Duodenal mucosa (tissue), 2 donors: ENCODE measurements around the gene ARHGAP29.

Experiments
- H3K27ac ChIP-seq: one replicate; pipeline ENCODE4 v1.7.0; 2013; ENCODE audit warnings: low read depth, low read length
- H3K27me3 ChIP-seq, 2 donors: one replicate each; pipeline ENCODE4 v1.7.0; 2013; ENCODE audit warnings: low read length in 2 of 2, control low read depth in 1 of 2; ENCODE audit not compliant: insufficient read depth in 2 of 2, control insufficient read depth in 1 of 2
- H3K36me3 ChIP-seq, 2 donors: one replicate each; pipeline ENCODE4 v1.7.0; 2013; ENCODE audit warnings: low read length in 2 of 2, control low read depth in 1 of 2; ENCODE audit not compliant: insufficient read depth in 2 of 2, control insufficient read depth in 1 of 2
- H3K4me1 ChIP-seq, 2 donors: one replicate each; pipeline ENCODE4 v1.7.0; 2013; ENCODE audit warnings: low read length in 2 of 2, control low read depth in 1 of 2; ENCODE audit not compliant: insufficient read depth in 2 of 2, control insufficient read depth in 1 of 2
- H3K4me3 ChIP-seq, 2 donors: one replicate each; pipeline ENCODE4 v1.7.0; 2013; ENCODE audit warnings: low read length in 2 of 2, low read depth in 1 of 2
- H3K9ac ChIP-seq, 2 donors: one replicate each; pipeline ENCODE4 v1.7.0; 2013; ENCODE audit warnings: low read length in 2 of 2, low read depth in 1 of 2
- H3K9me3 ChIP-seq, 2 donors: one replicate each; pipeline ENCODE4 v1.7.0; 2013; ENCODE audit warnings: low read length in 2 of 2, control low read depth in 1 of 2; ENCODE audit not compliant: control insufficient read depth in 1 of 2

ARHGAP29 gene

DNA sequence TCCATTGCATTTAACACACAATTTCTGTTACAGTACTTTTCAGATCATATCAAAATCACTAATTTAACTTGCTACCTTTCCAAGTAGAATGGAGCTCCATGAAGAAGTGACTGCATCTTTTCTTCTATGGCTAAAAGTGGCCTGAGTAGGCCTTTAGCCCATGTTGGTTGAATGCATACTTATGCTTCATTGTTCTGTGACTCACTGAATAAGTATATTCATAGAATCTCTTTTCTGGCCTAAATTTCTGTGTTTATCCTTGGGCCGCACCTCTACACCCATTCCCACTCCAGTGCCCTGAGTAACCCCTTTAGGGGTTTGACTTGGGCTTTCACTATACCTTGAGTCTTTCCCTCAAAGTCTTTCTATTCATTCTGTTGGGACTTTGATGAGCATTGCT is 42.1 kb upstream of the ARHGAP29 start:
- Histone ChIP-seq H3K9me3 (no peaks in the 10 kb centered on the region), H3K9ac (no peak overlapping the region), H3K27ac (no peak overlapping the region), H3K4me3 (no peak overlapping the region), H3K4me1 (peaks cover 2 to 7% of the 10 kb centered on the region in 2 donors), H3K27me3 (no peaks in the 10 kb centered on the region), H3K36me3 (no peaks in the 10 kb centered on the region)

DNA sequence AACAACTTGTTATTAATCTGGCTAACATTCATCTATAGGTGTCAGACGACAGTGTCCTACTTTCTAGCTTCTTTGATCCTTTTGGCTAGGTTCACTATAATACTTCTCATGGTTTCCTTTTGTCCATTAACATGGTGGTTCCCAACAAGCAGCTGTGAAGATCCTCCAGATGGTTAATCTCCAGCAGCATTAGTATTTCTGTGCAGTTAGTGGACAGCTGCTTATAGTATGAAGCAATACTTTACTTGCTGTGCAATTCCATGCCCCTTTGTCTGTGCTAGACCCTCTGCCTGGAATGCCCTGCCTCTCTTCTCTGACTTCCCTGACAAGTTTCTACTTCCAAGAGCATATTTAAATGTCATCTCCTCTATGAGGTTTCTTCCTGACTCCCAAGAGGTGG is 41.7 kb upstream of the ARHGAP29 start:
- Histone ChIP-seq H3K36me3 (no peaks in the 10 kb centered on the region), H3K27me3 (no peaks in the 10 kb centered on the region), H3K27ac (no peak overlapping the region), H3K4me3 (no peak overlapping the region), H3K4me1 (peaks cover 0 to 5% of the 10 kb centered on the region in 2 donors), H3K9ac (no peak overlapping the region), H3K9me3 (no peaks in the 10 kb centered on the region)

DNA sequence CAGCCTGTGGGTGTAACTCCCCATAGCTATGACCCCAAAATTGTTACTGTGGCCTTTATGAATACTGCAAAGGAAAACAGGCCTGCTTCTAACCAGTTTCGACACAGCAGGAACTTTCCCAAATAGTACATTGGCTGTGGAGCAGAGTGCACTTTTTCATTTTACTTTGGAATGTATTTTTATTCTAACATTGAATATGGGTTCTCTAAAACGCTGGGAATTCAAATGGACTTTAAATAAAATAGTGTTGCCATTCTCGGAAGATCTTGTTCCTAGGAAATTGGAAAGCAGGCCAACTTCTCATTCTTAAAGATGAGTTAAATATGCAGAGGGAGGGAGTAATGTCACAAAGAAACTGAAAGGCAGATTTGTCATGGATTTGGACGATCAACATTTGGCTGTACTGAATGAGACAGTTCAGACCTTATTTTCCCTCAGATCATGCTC is 39.6 kb upstream of the ARHGAP29 start:
- no peak overlapping the region for H3K27ac ChIP-seq
- no peaks in the 10 kb centered on the region for H3K36me3 ChIP-seq
- H3K4me3 ChIP-seq, result no peak overlapping the region
- H3K4me1 ChIP-seq, result peaks cover 0 to 5% of the 10 kb centered on the region in 2 donors
- no peaks in the 10 kb centered on the region for H3K9me3 ChIP-seq
- H3K9ac ChIP-seq, result no peak overlapping the region
- peaks cover 0 to 6% of the 10 kb centered on the region in 2 donors for H3K27me3 ChIP-seq

DNA sequence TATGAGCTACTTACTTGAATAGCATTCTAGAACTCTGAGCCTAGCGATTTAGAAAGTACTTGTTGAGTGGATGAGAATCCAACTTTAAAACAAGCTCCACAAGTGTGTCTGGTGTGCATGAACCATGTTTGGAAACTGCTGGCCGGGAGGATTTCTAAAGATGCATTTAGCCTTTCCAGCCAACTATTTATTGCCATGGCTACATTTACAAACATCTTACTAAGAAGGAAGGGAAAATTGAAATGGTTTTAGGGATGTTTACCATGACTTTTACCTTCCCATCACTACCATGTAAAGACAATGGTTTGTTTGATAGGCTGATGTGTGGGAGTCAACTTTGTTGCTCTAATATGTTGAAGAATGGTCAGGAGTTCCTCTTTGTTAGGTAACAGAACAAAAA is 37.7 kb upstream of the ARHGAP29 start:
- no peak overlapping the region for H3K4me3 ChIP-seq
- no peak overlapping the region for H3K9ac ChIP-seq
- no peaks in the 10 kb centered on the region for H3K4me1 ChIP-seq
- H3K9me3 ChIP-seq, result no peaks in the 10 kb centered on the region
- no peak overlapping the region for H3K27ac ChIP-seq
- H3K36me3 ChIP-seq, result no peaks in the 10 kb centered on the region
- H3K27me3 ChIP-seq, result peaks cover 0 to 11% of the 10 kb centered on the region in 2 donors

- H3K4me3 ChIP-seq, result no peak overlapping the region
- H3K4me1 ChIP-seq, result no peaks in the 10 kb centered on the region
- H3K27me3 ChIP-seq, result peaks cover 0 to 11% of the 10 kb centered on the region in 2 donors
- H3K9ac ChIP-seq, result no peak overlapping the region
- no peak overlapping the region for H3K27ac ChIP-seq
- H3K36me3 ChIP-seq, result no peaks in the 10 kb centered on the region
- no peaks in the 10 kb centered on the region for H3K9me3 ChIP-seq
Observed at GRCh38 chr1:94274561-94274960, 37.2 kb upstream of the ARHGAP29 start.

DNA sequence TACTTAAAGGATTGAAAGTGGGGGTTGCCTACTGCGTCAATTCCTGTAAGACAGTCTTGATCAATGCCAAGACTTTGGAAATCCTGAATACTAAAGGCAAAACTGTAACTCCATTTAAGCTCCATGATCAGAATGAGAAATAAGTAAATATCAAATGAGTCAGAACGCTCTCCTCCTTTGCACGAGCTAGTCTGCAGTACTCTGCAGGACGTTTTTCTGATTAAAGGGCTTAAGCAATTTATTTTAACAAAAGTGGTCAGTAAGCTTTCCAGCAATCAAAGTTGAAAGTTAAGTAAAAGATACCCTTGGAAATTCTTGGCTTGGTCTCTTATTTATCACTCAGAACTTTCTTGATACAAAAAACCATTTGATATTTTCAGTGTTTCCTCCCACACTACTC is 35.7 kb upstream of the ARHGAP29 start:
- H3K9ac ChIP-seq, result no peak overlapping the region
- no peak overlapping the region for H3K27ac ChIP-seq
- peaks cover 0 to 11% of the 10 kb centered on the region in 2 donors for H3K27me3 ChIP-seq
- no peaks in the 10 kb centered on the region for H3K4me1 ChIP-seq
- no peaks in the 10 kb centered on the region for H3K36me3 ChIP-seq
- H3K4me3 ChIP-seq, result no peak overlapping the region
- H3K9me3 ChIP-seq, result no peaks in the 10 kb centered on the region

DNA sequence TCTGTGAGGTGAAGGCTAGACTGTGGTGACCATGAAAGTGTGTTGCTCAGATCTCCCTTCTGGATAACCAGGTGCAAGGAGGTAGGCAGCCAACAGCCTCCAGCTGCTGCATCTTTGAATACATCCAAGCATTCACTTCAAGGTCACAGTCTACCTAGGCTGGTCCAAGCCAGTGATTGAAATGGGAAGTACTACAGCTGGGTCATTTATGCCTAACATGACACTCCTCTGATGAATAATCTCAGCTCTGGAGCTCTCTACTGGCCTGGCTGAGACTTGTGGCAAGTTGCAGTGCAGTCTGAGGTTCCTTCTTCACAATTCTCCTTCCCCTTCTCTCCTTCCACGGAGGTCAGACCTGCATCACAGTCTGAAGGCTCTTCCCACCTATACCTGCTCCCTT is 35.0 kb upstream of the ARHGAP29 start:
- Histone ChIP-seq H3K9ac (no peak overlapping the region), H3K4me3 (no peak overlapping the region), H3K27me3 (peaks cover 0 to 11% of the 10 kb centered on the region in 2 donors), H3K9me3 (no peaks in the 10 kb centered on the region), H3K36me3 (no peaks in the 10 kb centered on the region), H3K4me1 (no peaks in the 10 kb centered on the region), H3K27ac (no peak overlapping the region)

DNA sequence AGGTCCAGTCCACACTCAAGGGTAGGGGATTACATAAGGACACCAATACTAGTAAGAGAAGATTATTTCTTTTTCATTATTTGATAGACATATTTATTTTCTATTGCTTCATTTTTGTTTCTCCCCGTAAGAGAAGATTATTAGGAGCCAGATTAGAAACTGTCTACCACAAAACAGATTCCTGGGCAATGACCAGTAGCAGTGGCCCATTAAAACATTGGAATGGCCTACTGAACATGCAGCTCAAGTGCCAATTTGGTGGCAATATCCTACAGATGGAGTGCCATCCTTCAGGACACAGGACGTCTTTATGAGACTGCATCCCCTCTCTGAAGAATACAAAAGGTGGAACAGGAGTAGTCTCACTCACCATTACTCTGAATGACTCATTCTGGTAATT is 34.0 kb upstream of the ARHGAP29 start:
- Histone ChIP-seq H3K27ac (no peak overlapping the region), H3K27me3 (peaks cover 0 to 11% of the 10 kb centered on the region in 2 donors), H3K4me1 (no peaks in the 10 kb centered on the region), H3K9ac (no peak overlapping the region), H3K36me3 (no peaks in the 10 kb centered on the region), H3K4me3 (no peak overlapping the region), H3K9me3 (no peaks in the 10 kb centered on the region)

DNA sequence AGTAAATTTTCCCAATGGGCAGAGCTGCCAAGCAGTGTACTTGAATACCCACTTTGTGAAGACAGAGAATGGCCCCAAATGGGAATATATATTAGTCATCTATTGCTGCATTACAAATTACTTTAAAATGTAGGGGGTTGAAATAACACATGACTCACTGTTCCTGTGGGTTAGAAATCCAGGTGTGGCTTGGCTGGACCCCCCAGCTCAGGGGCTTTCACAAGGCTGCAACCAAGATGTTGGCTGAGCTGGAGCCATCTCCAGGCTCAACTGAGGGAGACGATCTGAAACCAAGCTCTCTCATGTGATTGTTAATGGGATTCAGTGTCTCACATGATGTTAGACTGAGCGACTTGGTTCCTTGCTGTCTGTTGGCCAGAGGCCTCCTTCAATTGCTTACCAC is 33.4 kb upstream of the ARHGAP29 start:
- Histone ChIP-seq H3K27ac (no peak overlapping the region), H3K4me1 (no peaks in the 10 kb centered on the region), H3K9ac (no peak overlapping the region), H3K36me3 (no peaks in the 10 kb centered on the region), H3K27me3 (peaks cover 0 to 11% of the 10 kb centered on the region in 2 donors), H3K4me3 (no peak overlapping the region), H3K9me3 (no peaks in the 10 kb centered on the region)

- no peak overlapping the region for H3K9ac ChIP-seq
- no peak overlapping the region for H3K27ac ChIP-seq
- H3K4me3 ChIP-seq, result no peak overlapping the region
- no peaks in the 10 kb centered on the region for H3K4me1 ChIP-seq
- H3K36me3 ChIP-seq, result no peaks in the 10 kb centered on the region
- peaks cover 0 to 11% of the 10 kb centered on the region in 2 donors for H3K27me3 ChIP-seq
- no peaks in the 10 kb centered on the region for H3K9me3 ChIP-seq
Observed at GRCh38 chr1:94269921-94270320, 32.5 kb upstream of the ARHGAP29 start.

DNA sequence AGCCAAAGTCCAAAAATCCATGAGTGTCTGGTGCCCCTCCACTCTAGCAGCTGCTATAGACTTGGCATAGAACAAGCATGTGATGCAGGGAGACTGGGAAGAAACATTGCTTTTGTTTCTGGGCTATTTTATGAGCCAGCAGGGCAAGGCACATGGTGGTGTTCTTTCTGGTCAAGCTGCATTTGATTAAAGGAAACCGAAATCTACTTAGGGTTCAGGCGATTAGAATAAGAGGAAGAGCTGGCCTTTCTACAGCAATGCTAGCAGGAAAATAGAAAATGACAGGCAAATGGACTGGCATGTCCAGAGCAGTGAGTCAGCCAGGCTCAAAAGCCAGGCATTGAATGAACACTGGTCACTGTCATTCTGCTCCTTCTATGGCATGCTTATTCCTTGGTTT is 28.5 kb upstream of the ARHGAP29 start:
- H3K4me3 ChIP-seq, result no peak overlapping the region
- H3K4me1 ChIP-seq, result no peaks in the 10 kb centered on the region
- peaks cover 0 to 5% of the 10 kb centered on the region in 2 donors for H3K27me3 ChIP-seq
- H3K27ac ChIP-seq, result no peak overlapping the region
- H3K36me3 ChIP-seq, result no peaks in the 10 kb centered on the region
- no peaks in the 10 kb centered on the region for H3K9me3 ChIP-seq
- no peak overlapping the region for H3K9ac ChIP-seq
